ENCODE measurements around the gene GPC5.

Gene GPC5

DNA sequence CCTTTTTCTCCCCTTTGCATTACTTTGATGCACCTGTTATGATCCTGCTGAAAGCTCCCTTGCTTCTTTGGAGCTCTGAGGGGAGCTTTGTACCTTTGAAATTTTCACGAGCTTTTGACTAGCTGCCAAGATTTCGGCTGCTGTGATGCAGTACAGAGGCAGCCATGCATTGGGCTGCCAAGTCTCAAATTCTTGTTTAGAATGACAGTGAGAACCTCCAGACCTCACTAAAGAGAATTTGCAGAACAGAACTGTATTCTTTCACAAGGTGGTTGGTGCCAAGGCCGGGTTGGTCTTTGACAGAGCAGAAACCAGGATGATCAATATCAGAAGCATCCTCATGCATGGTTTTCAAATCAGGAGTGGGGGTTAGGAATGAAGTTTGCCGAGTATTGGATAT lies 414.8 kb downstream of the GPC5 start:
- no peaks in the 10 kb centered on the region for H3K36me3 ChIP-seq (ENCODE audit: insufficient read depth)
- TF ChIP-seq, protein P1, sequence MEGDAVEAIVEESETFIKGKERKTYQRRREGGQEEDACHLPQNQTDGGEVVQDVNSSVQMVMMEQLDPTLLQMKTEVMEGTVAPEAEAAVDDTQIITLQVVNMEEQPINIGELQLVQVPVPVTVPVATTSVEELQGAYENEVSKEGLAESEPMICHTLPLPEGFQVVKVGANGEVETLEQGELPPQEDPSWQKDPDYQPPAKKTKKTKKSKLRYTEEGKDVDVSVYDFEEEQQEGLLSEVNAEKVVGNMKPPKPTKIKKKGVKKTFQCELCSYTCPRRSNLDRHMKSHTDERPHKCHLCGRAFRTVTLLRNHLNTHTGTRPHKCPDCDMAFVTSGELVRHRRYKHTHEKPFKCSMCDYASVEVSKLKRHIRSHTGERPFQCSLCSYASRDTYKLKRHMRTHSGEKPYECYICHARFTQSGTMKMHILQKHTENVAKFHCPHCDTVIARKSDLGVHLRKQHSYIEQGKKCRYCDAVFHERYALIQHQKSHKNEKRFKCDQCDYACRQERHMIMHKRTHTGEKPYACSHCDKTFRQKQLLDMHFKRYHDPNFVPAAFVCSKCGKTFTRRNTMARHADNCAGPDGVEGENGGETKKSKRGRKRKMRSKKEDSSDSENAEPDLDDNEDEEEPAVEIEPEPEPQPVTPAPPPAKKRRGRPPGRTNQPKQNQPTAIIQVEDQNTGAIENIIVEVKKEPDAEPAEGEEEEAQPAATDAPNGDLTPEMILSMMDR (conservative IDR thresholded peaks at IDR 0.05; ENCODE audit: low read depth, low read length), result no peak
- no peak overlapping the region for H2AFZ ChIP-seq (ENCODE audit: low read depth)
- no peaks in the 10 kb centered on the region for H3K4me1 ChIP-seq (ENCODE audit: low read depth, poor library complexity, severe bottlenecking)
- no peak overlapping the region for H3K4me2 ChIP-seq
- H3K27me3 ChIP-seq (ENCODE audit: insufficient read depth, low read depth), result no peaks in the 10 kb centered on the region
- no peak overlapping the region for H3K9ac ChIP-seq
- no peaks in the 10 kb centered on the region for H3K79me2 ChIP-seq (ENCODE audit: insufficient read depth, low read depth)
- no peaks in the 10 kb centered on the region for H4K20me1 ChIP-seq (ENCODE audit: insufficient read depth)
- H3K4me3 ChIP-seq (IDR thresholded peaks at IDR 0.05; ENCODE audit: insufficient read depth, low read depth, low read length), result no peak overlapping the region
- H3K27ac ChIP-seq, result no peak overlapping the region

DNA sequence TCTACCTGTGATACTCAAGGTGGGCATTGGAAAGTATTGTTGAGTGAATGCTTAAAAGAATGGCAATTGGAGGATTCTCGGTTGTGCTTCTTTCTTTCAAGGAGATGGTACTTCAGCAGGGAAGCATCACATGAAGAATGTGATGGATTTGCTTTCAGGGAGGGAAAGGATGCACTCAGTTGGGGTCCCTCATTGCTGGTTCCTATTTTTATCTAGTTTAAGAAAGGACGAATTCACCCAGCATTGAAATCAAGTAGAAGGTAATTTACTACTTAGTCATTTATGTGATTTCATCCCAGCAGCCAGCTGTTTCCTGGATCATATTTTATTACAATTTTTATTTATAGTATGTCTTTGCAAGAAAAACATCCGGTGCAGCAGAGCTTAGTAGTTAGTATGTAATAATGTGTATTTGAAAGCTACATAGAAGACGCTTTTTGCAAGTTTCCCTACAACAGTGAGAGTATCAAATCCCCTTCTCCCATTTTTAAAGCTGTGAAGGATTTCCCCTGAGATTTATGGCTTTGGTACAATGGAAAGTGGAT lies 417.9 kb downstream of the GPC5 start:
- H3K4me1 ChIP-seq (ENCODE audit: low read depth, poor library complexity, severe bottlenecking), result no peaks in the 10 kb centered on the region
- TF ChIP-seq, protein P1 (conservative IDR thresholded peaks at IDR 0.05; ENCODE audit: low read depth, low read length), result no peak
- no peaks in the 10 kb centered on the region for H4K20me1 ChIP-seq (ENCODE audit: insufficient read depth)
- H3K4me3 ChIP-seq (IDR thresholded peaks at IDR 0.05; ENCODE audit: insufficient read depth, low read depth, low read length), result no peak overlapping the region
- no peaks in the 10 kb centered on the region for H3K36me3 ChIP-seq (ENCODE audit: insufficient read depth)
- H3K79me2 ChIP-seq (ENCODE audit: insufficient read depth, low read depth), result no peaks in the 10 kb centered on the region
- no peaks in the 10 kb centered on the region for H3K27me3 ChIP-seq (ENCODE audit: insufficient read depth, low read depth)
- H3K9ac ChIP-seq, result no peak overlapping the region
- no peak overlapping the region for H3K4me2 ChIP-seq
- H3K27ac ChIP-seq, result no peak overlapping the region
- no peak overlapping the region for H2AFZ ChIP-seq (ENCODE audit: low read depth)

DNA sequence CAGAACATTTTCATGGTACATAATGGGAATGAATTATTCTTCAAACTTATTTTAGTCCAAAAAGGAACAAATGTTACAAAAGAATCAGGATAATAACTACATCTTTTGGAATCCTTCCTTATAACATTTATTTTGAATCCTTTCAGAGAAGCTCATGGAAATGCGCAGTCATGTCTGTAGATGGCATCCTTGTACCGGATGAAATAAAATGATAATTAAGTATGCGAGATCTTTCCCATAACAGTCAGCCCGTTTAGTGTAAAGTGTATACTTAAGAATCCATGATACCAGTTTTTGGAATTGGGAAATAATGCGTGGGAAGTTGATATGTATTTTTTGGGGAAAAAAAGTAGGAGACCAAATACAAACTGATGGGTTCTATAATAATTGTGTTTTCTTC lies 418.8 kb downstream of the GPC5 start:
- Histone ChIP-seq H3K79me2 (ENCODE audit: insufficient read depth, low read depth) (no peaks in the 10 kb centered on the region), H3K27ac (no peak overlapping the region), H3K4me1 (ENCODE audit: low read depth, poor library complexity, severe bottlenecking) (no peaks in the 10 kb centered on the region), H3K9ac (no peak overlapping the region), H4K20me1 (ENCODE audit: insufficient read depth) (no peaks in the 10 kb centered on the region), H3K4me3 (IDR thresholded peaks at IDR 0.05; ENCODE audit: insufficient read depth, low read depth, low read length) (no peak overlapping the region), H3K4me2 (no peak overlapping the region), H3K27me3 (ENCODE audit: insufficient read depth, low read depth) (no peaks in the 10 kb centered on the region), H2AFZ (ENCODE audit: low read depth) (no peak overlapping the region), H3K36me3 (ENCODE audit: insufficient read depth) (no peaks in the 10 kb centered on the region)
- TF ChIP-seq, protein P1 (conservative IDR thresholded peaks at IDR 0.05; ENCODE audit: low read depth, low read length), result no peak

DNA sequence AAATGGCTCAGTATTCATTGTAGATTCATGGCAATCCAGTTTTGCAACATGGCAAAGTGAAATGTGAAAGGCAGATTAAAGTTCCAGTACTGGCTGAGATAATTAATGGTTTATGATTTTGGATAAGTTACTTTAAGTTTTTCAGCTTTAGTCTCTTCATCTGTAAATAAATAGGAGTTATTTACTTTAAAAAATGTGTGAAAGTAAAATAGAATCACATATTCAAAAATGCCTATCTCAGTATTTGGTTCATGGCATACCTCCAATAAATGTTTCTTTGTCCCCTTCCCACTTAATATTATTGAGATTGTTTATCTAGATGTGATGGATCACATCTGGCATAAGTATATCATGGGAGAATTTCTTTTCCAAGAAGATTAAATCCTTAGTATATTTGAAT lies 426.0 kb downstream of the GPC5 start:
- Histone ChIP-seq H3K4me2 (no peak overlapping the region), H3K27me3 (ENCODE audit: insufficient read depth, low read depth) (no peaks in the 10 kb centered on the region), H2AFZ (ENCODE audit: low read depth) (no peak overlapping the region), H4K20me1 (ENCODE audit: insufficient read depth) (no peaks in the 10 kb centered on the region), H3K4me3 (IDR thresholded peaks at IDR 0.05; ENCODE audit: insufficient read depth, low read depth, low read length) (no peak overlapping the region), H3K79me2 (ENCODE audit: insufficient read depth, low read depth) (no peaks in the 10 kb centered on the region), H3K9ac (no peak overlapping the region), H3K27ac (no peak overlapping the region), H3K36me3 (ENCODE audit: insufficient read depth) (no peaks in the 10 kb centered on the region), H3K4me1 (ENCODE audit: low read depth, poor library complexity, severe bottlenecking) (no peaks in the 10 kb centered on the region)
- TF ChIP-seq, protein P1 (conservative IDR thresholded peaks at IDR 0.05; ENCODE audit: low read depth, low read length), result no peak
